Panc1 (cell line): Measurements from ENCODE around the gene SNRNP48. TPM values are rescaled to one million over a fixed set of nuclear protein-coding genes. Genes with fewer than 3 reads are reported as not detected.

Experiments
- ATAC-seq: fragments of 200-7000 bp; cut with Tn5 transposase; 2 replicates; pipeline ENCODE4 v1.9.1; 2020; ENCODE audit warnings: mild to moderate bottlenecking, moderate library complexity
- BruUV-seq: library from RNA; stranded (reverse); fragments of 400-500 nt; replicated peaks from 2 replicates; lab custom pipeline; 2021; lab: Mats Ljungman, UMichigan
- CTCF ChIA-PET: fragments of 300-600 bp; sonication (Branson Sonifier 250); formaldehyde crosslinking; loops from one replicate; lab custom pipeline; 2022; ENCODE audit warnings: antibody characterized with exemption; lab: Charles Lee
- POLR2A ChIA-PET: fragments of 300-600 bp; sonication (Branson Sonifier 250); formaldehyde crosslinking; loops from one replicate; lab custom pipeline; 2022; ENCODE audit warnings: antibody characterized with exemption; lab: Charles Lee
- DNase-seq: peaks from one replicate; pipeline ENCODE4 v3.0.0-alpha.2; 2010; ENCODE audit warnings: low read depth, low spot score
- H3K27ac ChIP-seq: 2 replicates; pipeline ENCODE4 v1.5.1; 2011; ENCODE audit warnings: mild to moderate bottlenecking, low read length, inconsistent platforms
- H3K27me3 ChIP-seq: fragments of 200-500 bp; sonication (Bioruptor generic); 2 replicates; pipeline ENCODE4 v1.6.0; 2014; ENCODE audit warnings: low read length, inconsistent platforms; ENCODE audit not compliant: control insufficient read depth, insufficient read depth
- H3K36me3 ChIP-seq: fragments of 200-500 bp; sonication (Bioruptor generic); 2 replicates; pipeline ENCODE4 v1.5.1; 2014; ENCODE audit warnings: inconsistent platforms, mild to moderate bottlenecking, low read length, moderate library complexity; ENCODE audit not compliant: control insufficient read depth, insufficient read depth
- H3K4me1 ChIP-seq: 2 replicates; pipeline ENCODE4 v1.5.1; 2011; ENCODE audit warnings: inconsistent platforms, mild to moderate bottlenecking, low read length, moderate library complexity; ENCODE audit not compliant: control insufficient read depth, insufficient read depth
- H3K4me3 ChIP-seq, 2 experiments: 2 replicates each; pipeline ENCODE4 v1.5.1; 2011 to 2012; ENCODE audit warnings: low read depth in 2 of 2, low read length in 2 of 2, mild to moderate bottlenecking in 2 of 2, inconsistent platforms in 1 of 2, moderate library complexity in 1 of 2
- H3K9me3 ChIP-seq: fragments of 200-500 bp; sonication (Bioruptor generic); 2 replicates; pipeline ENCODE4 v1.5.1; 2014; ENCODE audit warnings: low read depth, mild to moderate bottlenecking, inconsistent platforms, low read length, moderate library complexity; ENCODE audit not compliant: control insufficient read depth, insufficient read depth
- CTCF ChIP-seq: fragments of 450-650 bp; IDR thresholded peaks from 2 replicates; pipeline ENCODE4 v1.5.1; 2017; ENCODE audit warnings: mild to moderate bottlenecking
- POLR2AphosphoS5 ChIP-seq: IDR thresholded peaks from 2 replicates; pipeline ENCODE4 v1.6.1; 2012; ENCODE audit warnings: mild to moderate bottlenecking, low read depth, low read length, moderate library complexity
- REST ChIP-seq, 2 experiments: IDR thresholded peaks; 2 replicates each; pipeline ENCODE4 v1.6.1; 2011 to 2012; ENCODE audit warnings: low read depth in 2 of 2, control low read depth in 1 of 2, low read length in 1 of 2, mild to moderate bottlenecking in 1 of 2, moderate library complexity in 1 of 2; ENCODE audit not compliant: insufficient read depth in 1 of 2
- SIN3A ChIP-seq: IDR thresholded peaks from 2 replicates; pipeline ENCODE4 v1.6.1; 2012; ENCODE audit warnings: low read depth, mild to moderate bottlenecking, low read length, moderate library complexity, borderline replicate concordance; ENCODE audit not compliant: insufficient read depth
- TCF7L2 ChIP-seq: IDR thresholded peaks from 2 replicates; pipeline ENCODE4 v1.6.1; 2011; ENCODE audit warnings: mild to moderate bottlenecking, low read depth, low read length, inconsistent platforms
- in situ Hi-C: cut with HindIII; loops from 2 replicates; pipeline ENCODE4 v1.10.0; 2016; ENCODE audit warnings: low sequenced_read_pairs, low pct_unique_long_range_greater_than_20kb
- intact Hi-C: fragments of 100-400 bp; cut with micrococcal nuclease; formaldehyde crosslinking; loops from one replicate; pipeline ENCODE4 v1.10.0; 2022; ENCODE audit not compliant: unreplicated experiment
- total RNA-seq: library from RNA; stranded (reverse); gene quantifications from one replicate; pipeline ENCODE4 v1.2.1, GENCODE V29; 2021; ENCODE audit not compliant: unreplicated experiment

Gene SNRNP48
- total RNA-seq, 1 experiment from 2014 or later, result 10.7 TPM

DNA sequence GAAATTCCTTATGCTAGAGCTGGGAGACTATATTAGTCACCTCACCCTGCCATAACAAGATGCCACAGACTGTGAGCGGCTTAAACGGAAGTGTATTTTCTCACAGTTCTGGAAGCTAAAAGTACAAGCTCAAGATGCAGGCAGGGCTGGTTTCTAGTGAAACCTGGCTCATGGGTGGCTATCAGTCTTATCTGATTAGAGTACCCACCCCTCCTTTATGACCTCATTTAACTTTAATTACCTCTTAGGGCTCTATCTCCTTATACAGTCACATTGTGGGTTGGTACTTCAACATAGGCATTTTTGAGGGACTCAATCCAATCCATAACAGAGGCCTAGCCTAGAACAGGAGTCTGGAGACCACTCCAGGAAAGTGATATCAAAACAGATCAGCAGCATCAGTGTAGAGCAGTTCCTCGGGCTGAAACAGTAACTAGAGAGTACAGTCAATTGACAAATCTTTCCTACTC, 2.3 kb upstream of the SNRNP48 start:
- no peak overlapping the region for H3K4me3 ChIP-seq
- ChIA-PET POLR2A (no interaction called here), CTCF (interaction anchor here (0.6 kb wide), 1 partner anchor 53 kb away, joined by 4 read pairs; no protein-coding TSS in a partner anchor)
- peaks cover 8% of the 10 kb centered on the region for H3K4me1 ChIP-seq
- TF ChIP-seq CTCF, result no peak
- TF ChIP-seq SIN3A, result no peak
- no peak for TF ChIP-seq REST (IDR thresholded peaks at IDR 0.05; ENCODE audit: insufficient read depth in 1 of 2, low read depth in 2 of 2, low read length in 1 of 2)
- no peak for TF ChIP-seq POLR2AphosphoS5
- no peak for TF ChIP-seq TCF7L2
- no peaks in the 10 kb centered on the region for H3K36me3 ChIP-seq
- H3K27me3 ChIP-seq, result no peaks in the 10 kb centered on the region; the same call in 1 of the 2 replicates
- no peaks in the 10 kb centered on the region for H3K9me3 ChIP-seq
- in situ Hi-C loops, result no loop called here
- ATAC-seq (no peak), DNase-seq (no peak)
- no TSS peak for BruUV-seq
- intact Hi-C loops, result no loop called here
- no peak overlapping the region for H3K27ac ChIP-seq

GRCh38 chr6:7588506-7588905, 1.5 kb upstream of the SNRNP48 start:
- intact Hi-C loops, result no loop called here

More at GRCh38 chr6:7588506-7588905, 1.5 kb upstream of the SNRNP48 start:
- TF ChIP-seq POLR2AphosphoS5 (no peak), TCF7L2 (no peak), REST (IDR thresholded peaks at IDR 0.05; ENCODE audit: insufficient read depth in 1 of 2, low read depth in 2 of 2, low read length in 1 of 2) (no peak), SIN3A (no peak), CTCF (no peak)
- no peak overlapping the region for H3K27ac ChIP-seq
- peaks cover under 1% of the 10 kb centered on the region; the same call in 1 of the 2 replicates for H3K36me3 ChIP-seq
- peaks cover 8% of the 10 kb centered on the region for H3K4me1 ChIP-seq
- no peak overlapping the region for H3K4me3 ChIP-seq
- DNase-seq (no peak), ATAC-seq (no peak)
- no peaks in the 10 kb centered on the region; the same call in 1 of the 2 replicates for H3K27me3 ChIP-seq
- no TSS peak for BruUV-seq
- ChIA-PET POLR2A (no interaction called here), CTCF (interaction anchor here (0.6 kb wide), 1 partner anchor 52 kb away, joined by 4 read pairs; no protein-coding TSS in a partner anchor)
- H3K9me3 ChIP-seq, result no peaks in the 10 kb centered on the region
- in situ Hi-C loops, result no loop called here
